ENCODE measurements around the gene BIRC7. TPM values are rescaled to one million over a fixed set of nuclear protein-coding genes. Genes with fewer than 3 reads are reported as not detected.

The BIRC7 gene
- total RNA-seq, 1 donor from 2014 or later, result 6.9 TPM

- no peak for DNase-seq (ENCODE audit: low read depth, low spot score)
- Mint-ChIP-seq H3K4me3 (no peak overlapping the region), H3K4me1 (no peaks in the 10 kb centered on the region), H3K27ac (ENCODE audit: unreplicated experiment) (no peak overlapping the region), H3K36me3 (ENCODE audit: low read depth) (no peaks in the 10 kb centered on the region), H3K27me3 (ENCODE audit: low read depth) (no peaks in the 10 kb centered on the region), H3K9me3 (no peaks in the 10 kb centered on the region)
- no peak for TF ChIP-seq CTCF (conservative IDR thresholded peaks at IDR 0.05)
Observed at GRCh38 chr20:63281742-63282665, 46.3 kb downstream of the BIRC7 start.

GRCh38 chr20:63282946-63283345, 47.2 kb downstream of the BIRC7 start:
- no peaks in the 10 kb centered on the region for H3K4me1 Mint-ChIP-seq
- H3K27me3 Mint-ChIP-seq (ENCODE audit: low read depth), result no peaks in the 10 kb centered on the region
- no peak overlapping the region for H3K27ac Mint-ChIP-seq (ENCODE audit: unreplicated experiment)
- DNase-seq (ENCODE audit: low read depth, low spot score), result no peak
- H3K4me3 Mint-ChIP-seq, result no peak overlapping the region
- no peaks in the 10 kb centered on the region for H3K9me3 Mint-ChIP-seq
- H3K36me3 Mint-ChIP-seq (ENCODE audit: low read depth), result no peaks in the 10 kb centered on the region
- no peak for TF ChIP-seq CTCF (conservative IDR thresholded peaks at IDR 0.05)

GRCh38 chr20:63283397-63284082, 47.8 kb downstream of the BIRC7 start:
- Mint-ChIP-seq H3K4me3 (no peak overlapping the region), H3K27me3 (ENCODE audit: low read depth) (no peaks in the 10 kb centered on the region), H3K4me1 (no peaks in the 10 kb centered on the region), H3K9me3 (no peaks in the 10 kb centered on the region), H3K36me3 (ENCODE audit: low read depth) (no peaks in the 10 kb centered on the region), H3K27ac (ENCODE audit: unreplicated experiment) (peak overlapping the region; percentile 44)
- no peak for TF ChIP-seq CTCF (conservative IDR thresholded peaks at IDR 0.05)
- DNase-seq (ENCODE audit: low read depth, low spot score), result no peak

GRCh38 chr20:63284083-63284440, 48.4 kb downstream of the BIRC7 start:
- TF ChIP-seq CTCF (conservative IDR thresholded peaks at IDR 0.05), result no peak
- Mint-ChIP-seq H3K36me3 (ENCODE audit: low read depth) (no peaks in the 10 kb centered on the region), H3K4me3 (peak overlapping the region; percentile 44), H3K9me3 (no peaks in the 10 kb centered on the region), H3K4me1 (no peaks in the 10 kb centered on the region), H3K27me3 (ENCODE audit: low read depth) (no peaks in the 10 kb centered on the region), H3K27ac (ENCODE audit: unreplicated experiment) (peak overlapping the region; percentile 44)
- no peak for DNase-seq (ENCODE audit: low read depth, low spot score)

GRCh38 chr20:63284544-63284949, 48.8 kb downstream of the BIRC7 start:
- H3K27ac Mint-ChIP-seq (ENCODE audit: unreplicated experiment), result no peak overlapping the region
- no peaks in the 10 kb centered on the region for H3K27me3 Mint-ChIP-seq (ENCODE audit: low read depth)
- no peak for DNase-seq (ENCODE audit: low read depth, low spot score)
- no peak overlapping the region for H3K4me3 Mint-ChIP-seq
- H3K36me3 Mint-ChIP-seq (ENCODE audit: low read depth), result no peaks in the 10 kb centered on the region
- H3K9me3 Mint-ChIP-seq, result no peaks in the 10 kb centered on the region
- no peaks in the 10 kb centered on the region for H3K4me1 Mint-ChIP-seq
- TF ChIP-seq CTCF (conservative IDR thresholded peaks at IDR 0.05), result no peak
